GM19239 (cell line): ENCODE results near the gene DPT.

Source experiments
- DNase-seq: peaks from one replicate; pipeline ENCODE4 v3.0.0; 2011; ENCODE audit warnings: low spot score; ENCODE audit not compliant: insufficient read length
- FAIRE-seq: peaks from 2 replicates; lab custom pipeline; 2011; peaks lifted over from hg19 to GRCh38; lab: Jason Lieb, UNC

DPT gene

DNA sequence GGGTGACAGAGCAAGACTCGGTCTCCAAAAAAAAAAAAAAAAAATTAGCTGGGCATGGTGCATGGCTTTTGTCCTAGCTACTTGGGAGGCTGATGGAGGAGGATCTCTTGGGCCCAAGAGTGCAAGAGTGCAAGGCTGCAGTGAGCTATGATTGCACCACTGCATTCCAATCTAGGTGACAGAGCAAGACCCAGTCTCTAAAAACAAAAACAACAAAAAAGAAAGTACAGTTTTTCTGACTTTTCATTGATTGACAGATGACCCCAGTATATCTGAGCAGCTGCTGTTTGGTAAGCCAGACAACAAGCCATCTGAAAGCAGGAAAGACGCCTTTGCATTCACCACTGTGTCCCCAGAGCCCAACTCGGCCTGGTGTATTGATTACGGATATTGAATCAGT, 10.9 kb upstream of the DPT start:
- DNase-seq (no peak), FAIRE-seq (no peak)

DNA sequence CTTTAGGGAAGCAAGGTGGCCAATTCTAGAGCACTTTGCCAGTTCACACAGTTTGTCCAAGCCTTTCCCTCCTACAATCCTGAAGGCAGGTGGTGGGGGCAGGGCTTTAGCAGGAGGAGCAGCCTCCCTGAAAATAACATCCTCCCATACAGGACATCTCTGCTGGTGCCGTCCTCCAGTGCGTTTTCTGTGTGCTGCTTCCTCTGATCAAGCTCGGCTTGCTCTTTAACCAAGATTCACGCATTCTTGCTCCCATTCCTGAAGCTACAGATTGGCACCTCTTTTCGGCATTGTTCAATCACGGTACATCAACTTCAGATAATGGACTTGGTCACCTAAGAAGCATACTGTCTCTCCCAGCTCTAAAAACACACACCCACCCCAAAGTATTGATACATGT, 7.5 kb upstream of the DPT start:
- no peak for FAIRE-seq
- DNase-seq = no peak

DNA sequence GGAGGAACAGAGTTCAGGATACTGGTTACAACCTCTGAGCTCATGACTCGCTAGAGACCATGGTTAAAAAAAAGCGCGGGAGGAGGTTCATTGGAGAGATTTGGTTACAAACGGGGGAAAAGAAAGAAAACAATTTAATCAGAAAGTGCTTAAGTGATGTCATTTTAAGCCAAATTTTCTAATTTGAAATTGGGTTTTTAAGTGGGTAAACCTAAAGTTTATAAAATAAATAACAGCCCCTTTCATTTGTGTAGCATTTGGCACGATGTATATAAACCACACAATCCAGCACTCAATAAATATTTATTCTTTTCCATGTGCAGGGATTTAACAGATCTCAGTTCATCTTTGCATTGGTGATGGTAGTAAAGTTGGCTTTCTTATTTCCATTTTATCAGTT, 7.0 kb upstream of the DPT start:
- no peak for DNase-seq
- FAIRE-seq = no peak

DNA sequence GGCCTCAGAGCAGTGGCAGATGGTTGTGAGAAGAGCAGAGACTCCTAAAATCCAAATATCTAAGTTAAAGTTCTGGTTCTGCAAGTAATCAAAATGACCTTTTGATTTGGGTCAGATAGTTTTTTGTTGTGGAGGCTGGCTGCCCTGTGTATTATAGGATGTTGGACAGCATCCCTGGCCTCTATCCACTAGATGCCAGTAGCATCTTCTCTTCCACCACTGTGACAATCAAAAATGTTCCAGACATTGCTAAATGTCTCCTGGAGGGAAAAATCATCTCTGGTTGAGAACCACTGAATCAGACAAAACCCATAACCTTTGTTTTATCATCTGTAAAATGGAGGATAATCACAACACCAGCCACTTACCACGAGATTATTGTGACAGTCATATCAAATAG, 5.9 kb upstream of the DPT start:
- no peak for DNase-seq
- no peak for FAIRE-seq

DNA sequence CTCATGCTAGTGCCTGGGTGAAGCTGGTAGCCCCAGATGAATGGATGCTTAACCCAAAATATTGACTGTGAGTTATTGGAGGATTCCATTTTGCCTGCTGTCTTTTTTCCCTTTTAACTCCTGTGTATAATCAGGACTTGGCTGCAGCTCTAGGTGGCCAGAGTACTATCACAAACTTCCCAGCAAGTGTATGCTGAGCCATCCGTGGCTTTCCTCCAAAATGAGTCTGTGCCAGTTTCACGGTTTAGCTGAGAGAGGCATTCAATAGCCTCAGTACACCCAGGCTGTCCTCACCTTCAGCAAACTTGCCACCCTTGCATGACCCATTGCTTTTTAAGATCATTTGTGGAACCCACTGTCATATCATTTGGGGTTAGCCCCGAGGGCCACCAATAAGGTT, 5.3 kb upstream of the DPT start:
- DNase-seq = no peak
- no peak for FAIRE-seq

DNA sequence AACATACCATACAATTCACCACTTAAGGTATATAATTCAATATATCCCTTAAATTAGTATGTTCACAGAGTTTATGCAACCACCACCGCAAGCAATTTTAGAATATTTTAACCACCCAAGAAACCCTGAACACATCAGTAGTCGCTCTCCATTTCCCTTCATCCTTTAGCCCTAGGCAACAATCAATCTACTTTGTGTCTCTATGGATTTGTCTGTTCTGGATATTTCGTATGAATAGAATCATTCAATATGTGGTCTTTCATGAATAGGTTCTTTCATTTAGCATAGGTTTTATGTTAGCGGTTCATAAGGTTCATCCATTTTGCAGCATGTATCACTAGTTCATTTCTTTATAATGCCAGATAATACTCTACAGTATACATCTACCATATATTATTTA, 4.2 kb upstream of the DPT start:
- no peak for DNase-seq
- no peak for FAIRE-seq

DNA sequence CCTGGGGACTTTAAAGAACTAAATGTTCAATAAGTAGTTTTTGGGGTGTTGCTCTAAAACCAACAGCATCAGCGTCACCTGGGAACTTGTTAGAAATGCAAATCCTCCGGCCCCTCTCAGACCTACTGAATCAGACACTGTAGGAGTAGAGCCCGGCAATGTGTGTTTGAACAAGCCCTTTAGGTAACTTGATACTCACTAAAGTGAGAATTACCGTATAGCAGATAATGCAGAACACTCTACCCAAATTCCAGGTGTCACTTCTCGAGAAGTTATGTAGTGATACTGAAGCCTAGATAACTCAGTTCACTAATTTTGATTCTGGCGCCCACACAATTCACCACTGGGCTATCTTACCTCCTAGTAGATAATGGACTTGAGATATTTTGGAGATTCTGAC, 3.7 kb upstream of the DPT start:
- DNase-seq (no peak), FAIRE-seq (no peak)

DNA sequence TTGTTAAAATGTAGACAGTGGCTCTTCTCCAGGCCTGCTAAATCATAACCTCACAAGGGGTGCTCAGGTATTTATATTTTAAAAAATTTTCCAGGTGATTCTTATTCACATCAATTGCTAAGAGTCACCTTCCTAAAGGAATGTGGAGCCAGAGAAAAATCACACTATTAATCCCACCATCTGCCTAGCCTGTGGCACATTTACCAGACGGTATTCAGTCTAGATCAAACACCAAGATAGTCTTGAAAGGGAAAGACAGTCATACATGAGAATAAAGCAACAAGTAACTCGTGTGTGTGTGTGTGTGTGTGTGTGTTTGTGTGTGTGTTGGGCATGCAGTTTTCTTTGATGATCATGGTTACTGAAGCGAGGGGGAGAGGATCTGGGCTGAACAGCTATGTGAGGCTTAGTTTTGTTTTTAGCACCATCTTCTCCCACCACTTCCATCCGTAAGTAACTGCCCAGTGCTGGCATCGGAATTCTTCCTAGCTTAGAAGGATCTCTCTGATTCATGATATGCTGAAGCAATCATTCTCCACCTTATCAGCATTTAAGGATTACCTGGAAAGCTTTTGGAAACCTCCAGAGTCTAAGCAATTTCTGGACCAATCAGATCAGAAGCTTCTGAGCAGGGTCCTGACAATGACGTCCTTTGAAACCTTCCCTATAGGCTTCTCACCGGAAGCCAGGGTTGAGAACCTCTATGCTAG, 2.4 kb upstream of the DPT start:
- FAIRE-seq (no peak), DNase-seq (no peak)

DNA sequence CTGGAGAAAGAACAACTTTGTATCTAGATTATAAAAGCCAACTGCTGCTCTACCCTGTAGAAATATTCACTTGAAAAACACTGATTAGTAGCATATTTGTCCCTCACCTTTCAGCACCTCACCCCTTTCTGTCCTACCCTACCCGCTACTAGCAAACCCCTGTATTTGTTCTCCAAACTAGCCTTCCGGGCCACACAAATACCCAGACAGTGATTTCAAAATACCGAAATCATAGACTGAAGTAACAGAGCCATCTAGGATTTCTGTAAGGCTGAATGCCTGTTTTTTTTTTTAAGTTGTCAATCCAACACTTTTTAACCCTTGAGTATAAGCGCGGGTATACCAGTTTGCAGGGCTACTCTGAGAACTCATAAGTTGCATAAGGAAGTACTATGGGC, 398 bp upstream of the DPT start:
- DNase-seq (no peak), FAIRE-seq (no peak)

DNA sequence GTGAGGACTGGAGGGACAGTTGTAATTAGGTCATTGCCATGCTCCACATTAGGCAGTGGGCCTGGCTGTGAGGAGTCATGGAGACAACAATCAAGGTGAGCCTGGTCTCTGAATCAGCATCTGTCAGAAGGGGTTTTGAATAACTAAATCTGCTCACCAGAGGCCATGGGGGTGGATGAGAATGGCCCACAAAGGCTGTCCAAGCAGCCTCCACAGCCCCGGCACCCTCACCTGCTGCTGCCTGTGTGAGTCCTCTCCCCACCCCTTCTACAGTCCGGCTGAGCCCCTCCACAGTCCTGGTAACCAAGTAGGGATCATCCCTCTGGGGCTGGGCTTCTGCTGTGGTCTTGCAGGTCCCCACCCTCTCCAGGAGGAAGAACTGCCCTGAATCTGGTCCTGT, 2.3 kb downstream of the DPT start:
- FAIRE-seq = no peak
- peak; percentile 23 for DNase-seq

DNA sequence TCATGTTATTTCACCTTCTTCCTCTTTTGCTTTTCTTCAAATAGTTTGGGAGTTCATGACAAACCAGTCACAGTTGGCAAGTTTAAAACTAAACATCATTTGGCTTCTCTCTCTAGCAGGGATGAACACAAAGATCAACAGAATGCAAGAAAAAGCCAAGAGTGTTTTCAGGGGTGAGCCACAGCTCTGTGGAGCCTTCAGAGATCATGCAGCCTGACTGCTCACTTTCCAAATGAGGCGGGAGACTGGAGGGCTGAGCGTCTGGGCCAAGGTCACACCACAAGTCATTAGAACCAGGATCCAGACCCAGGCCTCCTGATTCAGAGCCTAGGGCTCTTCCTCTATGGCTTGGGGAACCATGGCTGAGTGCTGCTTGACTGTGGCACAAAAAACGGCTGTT, 2.7 kb downstream of the DPT start:
- DNase-seq = no peak

DNA sequence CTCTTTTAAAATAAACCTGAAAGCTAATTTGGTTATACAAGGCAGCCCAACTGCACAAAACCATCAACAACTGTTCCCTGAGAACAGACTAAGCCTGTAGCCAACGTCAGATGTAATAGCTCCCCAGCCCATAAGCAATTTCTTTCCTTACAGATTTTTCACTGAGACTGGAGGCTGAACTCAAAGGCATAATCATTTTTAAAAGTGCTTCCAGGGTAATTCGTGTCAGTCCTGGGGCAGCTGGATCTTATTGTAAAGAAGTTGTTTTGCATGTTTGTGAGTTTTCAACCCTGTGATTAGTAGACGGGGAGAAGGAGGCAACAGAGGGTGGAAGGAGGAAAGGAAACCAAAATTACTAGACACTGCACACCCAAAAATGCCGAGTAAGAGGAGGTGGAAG, 3.2 kb downstream of the DPT start:
- no peak for DNase-seq
- FAIRE-seq = no peak

More for the DNA sequence above, 2.7 kb downstream of the DPT start:
- no peak for FAIRE-seq

DNA sequence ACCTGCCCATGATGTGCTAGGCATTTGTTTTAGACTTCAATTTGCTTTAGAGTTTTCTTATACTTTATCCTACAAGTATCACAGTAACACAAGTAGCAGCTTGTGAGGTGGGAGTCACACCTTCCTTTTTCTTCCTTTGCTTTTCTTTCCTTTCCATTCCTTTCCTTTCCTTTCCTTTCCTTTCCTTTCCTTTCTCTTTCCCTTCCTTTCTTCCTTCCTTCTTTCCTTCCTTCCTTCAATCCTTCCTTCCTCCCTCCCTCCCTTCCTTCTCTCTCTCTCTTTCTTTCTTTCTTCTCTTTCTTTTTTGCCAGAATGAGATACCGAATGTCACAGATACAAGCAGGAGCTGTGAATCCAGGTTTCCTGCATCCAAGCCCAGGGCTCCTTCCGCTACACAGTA, 3.9 kb downstream of the DPT start:
- FAIRE-seq (no peak), DNase-seq (no peak)

DNA sequence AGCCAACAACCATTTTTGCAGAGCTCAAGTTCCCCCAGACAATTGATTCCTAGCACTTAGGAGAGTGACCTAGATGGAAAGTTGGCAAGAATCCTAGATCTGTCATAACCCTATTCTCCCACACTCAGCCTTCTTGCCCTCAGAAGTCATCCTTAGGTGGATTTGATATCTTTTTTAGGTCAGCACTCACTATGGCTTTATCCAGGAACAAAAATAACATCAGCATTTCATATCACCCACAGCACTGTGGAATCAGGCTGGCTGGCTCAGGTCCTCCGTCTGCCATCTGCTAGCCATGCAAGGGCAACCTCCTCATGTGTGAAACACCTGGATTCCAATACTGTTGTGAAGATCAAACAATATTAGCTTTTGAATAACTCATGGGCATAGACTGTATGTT, 6.0 kb downstream of the DPT start:
- no peak for FAIRE-seq

DNA sequence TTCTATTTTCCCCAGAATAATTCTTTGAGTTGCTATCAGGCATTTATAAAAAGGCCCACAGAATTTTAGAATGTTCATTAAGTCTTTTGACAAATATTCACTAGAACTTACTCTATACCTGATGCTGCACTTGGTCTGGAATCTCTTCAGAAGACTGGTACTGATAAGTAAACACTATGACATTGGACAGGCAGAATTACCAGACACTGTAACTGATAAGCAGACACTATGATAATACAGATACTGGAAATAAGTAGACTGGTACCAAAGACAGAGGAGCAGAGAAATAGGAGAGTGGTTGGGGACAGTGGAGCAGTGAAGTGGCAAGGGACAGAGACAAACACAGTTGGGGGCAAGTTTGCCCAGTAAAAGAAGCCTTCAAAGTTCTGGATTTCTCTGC, 8.2 kb downstream of the DPT start:
- DNase-seq = no peak
- no peak for FAIRE-seq

More for the DNA sequence above, 6.0 kb downstream of the DPT start:
- no peak for DNase-seq

DNA sequence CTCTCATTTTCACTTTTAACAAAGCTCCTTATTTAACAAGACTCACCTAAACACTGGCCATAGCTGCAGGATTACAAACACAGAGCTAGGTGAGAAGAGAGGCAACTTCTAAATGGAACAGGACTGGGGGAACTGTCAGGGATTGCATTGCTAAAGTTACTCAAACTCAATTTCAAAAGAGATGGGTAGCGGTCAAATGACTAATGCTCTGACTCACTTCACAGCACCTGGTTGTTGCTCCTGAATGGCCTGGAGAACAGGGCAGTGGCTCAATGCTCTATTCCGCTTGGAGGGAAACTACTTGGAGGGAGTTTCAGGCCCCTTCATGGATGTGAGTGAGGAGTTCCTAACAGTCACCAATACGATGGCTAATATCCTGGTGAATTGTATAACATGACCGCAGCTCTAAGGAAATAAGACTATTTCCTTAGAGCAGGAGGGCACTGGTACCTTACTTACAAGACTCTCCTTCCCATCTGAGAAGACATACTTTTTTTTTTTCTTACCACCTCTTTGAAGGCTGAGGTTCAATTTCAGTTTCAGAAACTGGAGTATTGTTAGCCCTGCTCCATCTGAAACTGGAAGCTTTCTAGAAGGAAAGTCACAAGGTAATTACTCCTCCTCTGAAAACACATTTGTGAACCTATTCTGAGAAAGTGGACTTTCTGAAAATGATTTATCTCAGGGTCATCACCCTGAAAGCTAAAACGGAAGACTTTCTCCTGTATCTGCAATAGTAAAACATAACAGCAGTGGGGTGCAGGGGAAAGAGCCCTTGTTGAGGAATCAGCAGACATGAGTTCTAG, 9.5 kb downstream of the DPT start:
- FAIRE-seq (peak; percentile 81), DNase-seq (peak; percentile 28)

DNA sequence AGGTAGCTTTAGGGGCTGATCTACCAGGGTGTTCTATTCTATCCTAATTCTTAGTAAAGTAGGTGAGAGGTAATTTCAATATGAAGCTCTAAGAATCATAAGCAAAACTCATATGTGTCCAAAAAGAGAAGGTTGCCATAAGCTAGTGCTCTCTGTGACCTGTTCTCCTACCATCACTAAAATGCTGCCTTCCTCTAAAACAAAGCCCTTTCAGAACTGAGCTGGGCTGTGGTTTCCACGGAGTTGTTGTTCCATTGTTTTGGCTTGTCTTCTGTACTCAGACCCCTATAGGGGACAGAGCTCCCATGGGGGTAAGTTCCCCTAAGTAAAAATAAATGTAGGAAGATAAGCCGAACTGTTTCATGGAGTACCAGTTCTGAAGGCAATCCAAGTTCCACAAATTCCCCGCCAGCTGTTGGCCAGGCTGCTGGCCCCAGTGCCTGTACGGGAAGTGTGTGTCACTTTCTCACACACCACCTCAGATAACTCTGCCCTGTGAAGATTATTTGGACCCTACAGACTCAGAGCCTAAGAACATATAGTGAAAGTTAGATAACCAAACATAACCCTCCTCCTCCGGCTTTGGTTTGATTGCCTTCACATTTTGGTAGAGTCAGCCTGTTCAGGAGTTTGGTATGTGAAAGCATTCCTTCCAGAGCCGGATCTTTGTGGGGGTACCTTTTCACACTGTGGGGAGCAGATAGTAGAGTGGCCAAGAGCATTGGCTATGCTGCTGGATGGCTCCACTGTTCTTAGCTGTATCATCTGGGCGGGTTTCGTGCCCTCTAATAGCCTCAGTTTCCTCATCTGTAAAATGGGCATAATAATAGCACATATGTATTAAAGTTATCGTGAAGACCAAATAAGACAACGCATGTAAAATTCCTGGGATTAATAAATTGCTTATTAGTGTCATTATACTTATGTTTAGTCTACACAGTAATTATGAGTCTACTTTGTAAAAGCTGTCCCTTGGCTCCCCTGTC, 10.8 kb downstream of the DPT start:
- FAIRE-seq (no peak), DNase-seq (no peak)

DNA sequence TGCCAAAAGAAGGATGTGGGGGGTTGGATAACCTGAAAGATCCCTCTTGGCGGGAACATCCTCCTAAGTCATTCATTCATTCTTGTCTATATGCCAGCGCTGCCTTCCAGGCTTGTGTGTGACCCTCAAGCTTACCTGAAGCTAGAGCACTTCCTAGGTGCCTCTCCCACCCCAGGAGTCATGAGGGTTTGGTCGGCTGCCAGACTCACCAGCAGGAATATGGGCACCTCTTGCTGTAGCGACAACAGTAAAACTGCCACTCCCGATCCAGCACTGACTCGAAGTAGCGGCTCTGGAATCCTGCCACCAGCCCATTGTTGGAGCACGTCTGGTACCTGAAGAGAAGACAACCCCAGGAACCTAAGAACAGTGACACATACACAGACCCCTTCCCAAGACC, 15.0 kb downstream of the DPT start:
- FAIRE-seq = no peak
- no peak for DNase-seq

DNA sequence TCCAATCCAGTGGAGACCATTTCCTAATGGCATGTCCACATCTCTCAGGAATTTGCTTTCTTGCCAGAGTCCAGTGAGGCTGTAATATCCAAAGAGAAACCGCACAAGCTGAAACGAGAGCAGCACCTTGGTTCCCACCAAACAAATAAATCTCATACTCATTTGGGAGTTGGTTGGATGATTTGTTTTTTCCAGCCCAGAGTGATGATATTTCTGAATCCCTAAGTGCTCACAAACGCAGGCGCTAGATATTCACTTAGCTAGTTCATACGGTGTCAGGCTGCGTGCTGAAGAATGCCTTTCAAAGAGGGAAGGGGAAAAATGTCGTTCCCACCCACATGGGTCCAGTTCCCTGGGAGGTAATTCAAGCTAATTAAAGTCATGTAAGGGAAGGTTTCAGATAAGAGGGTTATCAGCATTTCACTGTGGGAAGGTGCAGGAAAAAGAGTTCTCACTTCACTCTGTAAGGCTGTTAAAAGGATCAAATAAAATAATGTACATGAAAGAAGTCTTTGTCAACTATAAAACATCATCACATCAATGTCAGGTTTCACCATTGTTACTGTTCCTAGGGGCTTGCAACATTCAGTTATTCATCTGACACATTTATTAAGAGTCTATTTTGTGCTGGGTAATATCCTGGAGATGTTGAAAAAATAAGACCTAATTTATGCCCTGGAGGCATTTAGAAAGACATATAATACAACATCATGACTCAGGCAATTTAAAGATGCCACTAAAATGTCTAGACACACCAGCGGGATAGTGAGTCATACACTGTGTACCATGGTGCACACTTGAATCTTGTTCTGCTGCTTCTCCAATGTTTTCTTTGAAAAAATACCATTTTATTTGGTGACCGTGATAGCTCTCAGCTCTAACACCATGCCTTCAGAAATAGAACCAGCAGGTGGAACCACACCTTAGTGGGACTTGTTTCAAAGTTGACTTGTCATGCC, 19.3 kb downstream of the DPT start:
- DNase-seq = no peak

More for the DNA sequence above, 19.3 kb downstream of the DPT start:
- no peak for FAIRE-seq
